ENCODE data around the gene ACOT8.
A peak's percentile ranks its signal among the peaks of the same experiment; 100 is the strongest.
"Not testable (repeated sequence)": the region's sequence is repeated elsewhere in the genome, so short reads cannot be mapped to it uniquely, and the experiment has no call there.

Gene ACOT8

DNA sequence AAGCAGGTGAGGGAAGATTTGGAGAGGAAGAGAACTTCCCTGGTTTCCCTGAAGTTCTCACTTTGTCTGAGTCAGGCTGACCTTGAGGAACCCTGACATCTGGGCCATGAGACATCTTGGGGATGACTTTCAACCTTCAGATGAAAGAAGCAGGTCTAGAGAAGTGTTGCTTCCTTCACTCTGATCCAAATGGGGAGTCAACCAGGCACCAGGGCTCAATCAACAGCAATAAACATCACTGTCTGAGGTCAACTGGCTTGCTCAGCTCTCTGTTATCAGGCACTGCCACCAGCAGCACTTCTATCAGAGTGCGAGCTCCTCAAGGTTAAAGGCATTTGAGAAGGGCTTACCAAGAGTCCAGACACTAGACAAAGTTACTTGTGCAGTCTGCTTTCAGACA lies 6.3 kb downstream of the ACOT8 start:
- DNase-seq: no peak

DNA sequence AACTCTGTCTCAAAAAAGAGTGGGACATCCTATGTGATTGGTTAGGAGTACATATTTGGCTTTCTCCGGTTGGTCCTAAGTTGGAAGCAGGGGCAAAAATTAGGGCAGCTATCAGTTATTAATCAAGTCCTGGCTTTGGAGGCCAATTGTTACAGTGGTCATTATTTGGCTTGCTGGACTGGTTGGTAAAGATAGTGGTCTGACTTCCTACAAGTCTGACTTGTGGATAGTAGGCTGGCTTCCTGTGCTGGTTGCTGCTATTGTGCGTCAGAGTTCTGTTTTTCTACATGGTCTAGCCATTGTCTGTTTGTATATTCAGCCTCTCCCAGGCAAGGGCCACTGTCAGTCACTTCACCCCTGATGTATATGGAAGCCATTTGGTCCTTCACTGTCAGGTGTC lies 7.0 kb downstream of the ACOT8 start:
- DNase-seq: no peak

DNA sequence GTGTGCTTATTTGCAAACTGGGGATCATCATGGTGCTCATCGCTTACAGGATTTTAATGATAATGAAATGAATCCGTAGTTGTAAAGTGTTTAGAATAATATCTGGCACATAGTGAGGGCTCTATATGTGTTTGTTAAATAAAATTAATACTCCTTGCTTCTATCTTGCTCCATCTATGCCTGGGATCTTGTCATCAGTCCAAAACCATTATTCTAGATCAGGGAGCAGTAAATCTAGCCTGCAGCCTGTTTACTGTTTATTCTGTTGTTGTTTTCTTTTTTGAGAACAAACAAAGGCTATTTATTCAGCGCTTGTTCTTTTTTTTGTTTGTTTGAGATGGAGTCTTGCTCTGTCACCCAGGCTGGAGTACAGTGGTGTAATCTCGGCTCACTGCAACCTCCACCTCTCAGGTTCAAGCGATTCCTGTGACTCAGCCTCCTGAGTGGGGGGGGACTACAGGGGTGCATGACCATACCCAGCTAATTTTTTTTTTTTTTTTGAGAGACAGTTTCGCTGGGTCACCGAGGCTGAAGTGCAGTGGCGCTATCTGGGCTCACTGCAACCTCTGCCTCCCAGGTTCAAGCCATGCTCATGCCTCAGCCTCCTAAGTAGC lies 8.1 kb downstream of the ACOT8 start:
- no peak for DNase-seq

DNA sequence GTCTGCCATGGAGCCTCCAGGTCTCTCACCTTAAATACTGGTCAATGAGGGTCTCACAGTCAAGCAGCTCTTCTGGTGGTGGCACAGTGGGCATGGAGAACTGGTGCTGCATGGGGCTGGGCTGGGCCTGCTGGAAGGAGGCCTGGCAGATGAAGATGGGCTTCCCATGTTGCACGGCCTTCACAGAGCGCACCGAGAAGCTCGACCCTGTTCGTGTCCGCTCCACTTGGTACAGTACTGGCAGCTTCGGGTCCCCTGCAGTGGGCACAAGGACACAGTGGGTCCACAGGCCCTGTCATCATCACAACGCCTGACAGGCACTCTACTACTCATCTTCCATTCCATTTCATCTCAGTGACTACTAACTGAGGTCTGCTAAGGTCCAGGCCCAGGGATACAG lies 8.8 kb downstream of the ACOT8 start:
- no peak for DNase-seq

DNA sequence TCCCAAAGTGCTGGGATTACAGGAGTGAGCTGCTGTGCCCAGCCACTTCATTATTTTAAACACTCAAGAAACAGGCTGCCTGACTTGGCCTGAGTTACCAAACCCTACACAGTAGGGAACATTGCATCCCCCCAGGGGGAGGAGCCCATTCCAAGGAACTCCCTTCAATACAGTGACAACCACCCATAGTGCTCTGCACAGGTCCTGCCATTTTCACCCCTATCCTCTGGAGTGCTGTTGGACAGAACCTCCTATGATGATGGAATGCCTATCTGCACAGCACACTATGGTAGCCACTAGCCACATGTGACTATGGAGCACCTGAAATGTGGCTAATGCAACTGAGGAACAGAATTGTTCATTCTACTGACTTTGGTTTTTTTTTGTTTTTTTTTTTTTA lies 11.7 kb downstream of the ACOT8 start:
- no peak for DNase-seq

DNA sequence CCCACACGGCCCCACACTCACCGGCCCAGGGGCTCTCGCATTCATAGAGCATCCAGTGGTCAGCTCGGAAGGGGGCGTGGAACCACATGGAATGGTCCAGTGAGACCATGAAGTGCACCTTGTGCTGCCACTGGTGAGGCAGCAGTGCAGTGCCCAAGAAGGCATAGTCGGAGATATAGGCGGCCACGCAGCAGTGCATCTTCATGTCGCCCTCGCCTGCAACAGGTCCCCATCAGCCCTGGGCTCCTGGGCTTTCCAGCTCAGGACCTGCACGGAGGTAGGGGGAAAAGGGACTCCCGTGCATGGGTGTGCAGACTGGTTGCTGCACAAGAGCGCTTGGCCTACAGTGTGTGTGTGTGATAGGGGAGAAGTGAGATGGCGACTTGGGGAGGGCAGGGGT lies 13.7 kb downstream of the ACOT8 start:
- DNase-seq: no peak

DNA sequence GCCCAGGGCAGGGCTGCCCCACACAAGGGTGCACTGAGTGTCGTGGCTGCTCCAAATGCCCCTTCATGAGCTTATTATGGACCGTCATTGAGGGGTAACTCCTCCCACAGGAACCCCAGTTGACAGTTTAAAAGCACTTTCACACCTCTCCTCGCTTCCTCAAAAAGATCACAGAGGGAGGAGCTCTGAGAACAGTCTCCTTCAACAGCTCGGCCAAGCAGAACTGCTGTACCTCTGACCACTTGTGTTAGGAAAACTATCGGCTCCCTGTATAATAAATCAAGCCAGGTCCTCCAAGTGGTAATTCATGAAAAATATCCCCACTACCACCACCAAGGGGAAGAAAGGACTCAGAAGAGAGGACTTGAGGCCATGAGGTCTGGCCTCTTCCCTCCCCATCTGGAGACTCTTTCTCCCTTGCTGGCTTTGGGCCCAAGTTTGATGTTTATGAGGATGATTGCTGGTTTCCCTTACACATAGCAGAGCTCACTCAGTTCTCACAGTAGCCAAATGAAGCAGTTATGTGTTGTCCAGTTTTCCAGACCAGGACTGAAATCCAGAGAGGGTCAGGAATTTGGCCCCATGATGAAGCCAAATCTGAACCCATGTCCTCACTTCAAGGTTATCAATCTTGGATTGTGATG lies 14.9 kb downstream of the ACOT8 start:
- DNase-seq: no peak

DNA sequence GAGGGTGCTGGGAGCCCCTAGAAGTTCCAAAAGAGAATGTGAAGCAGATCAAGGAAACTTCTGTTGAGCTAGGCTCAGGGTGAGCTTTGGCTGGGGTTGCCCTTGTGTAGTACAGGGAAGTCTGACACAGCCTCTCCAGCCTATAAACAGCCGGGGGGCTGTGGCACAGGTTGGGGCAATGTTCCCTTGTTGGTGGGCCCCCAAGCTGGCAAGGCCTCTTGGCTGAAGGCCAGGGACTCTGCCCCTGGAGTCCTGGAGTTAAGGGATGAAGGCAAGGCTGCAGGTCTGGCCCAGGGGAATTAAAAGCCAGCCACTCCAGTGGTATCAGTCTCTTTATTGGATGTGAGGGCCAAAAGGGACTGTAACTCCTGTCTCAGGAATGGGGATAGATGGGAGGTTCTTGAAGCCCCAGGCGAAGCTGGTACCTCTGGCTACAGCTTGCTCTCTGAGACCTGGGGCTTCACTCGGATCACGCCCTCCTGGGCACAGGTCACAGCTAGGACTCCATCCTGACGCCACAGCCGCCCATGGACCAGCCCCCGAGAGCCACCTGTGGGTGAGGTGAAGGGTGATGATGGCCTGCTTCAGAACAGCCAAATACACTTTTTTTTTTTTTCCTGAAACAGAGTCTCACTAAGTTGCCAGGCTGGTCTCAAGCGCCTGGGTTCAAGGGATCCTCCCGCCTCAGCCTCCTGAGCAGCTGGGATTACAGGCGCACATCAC lies 15.6 kb downstream of the ACOT8 start:
- no peak for DNase-seq

DNA sequence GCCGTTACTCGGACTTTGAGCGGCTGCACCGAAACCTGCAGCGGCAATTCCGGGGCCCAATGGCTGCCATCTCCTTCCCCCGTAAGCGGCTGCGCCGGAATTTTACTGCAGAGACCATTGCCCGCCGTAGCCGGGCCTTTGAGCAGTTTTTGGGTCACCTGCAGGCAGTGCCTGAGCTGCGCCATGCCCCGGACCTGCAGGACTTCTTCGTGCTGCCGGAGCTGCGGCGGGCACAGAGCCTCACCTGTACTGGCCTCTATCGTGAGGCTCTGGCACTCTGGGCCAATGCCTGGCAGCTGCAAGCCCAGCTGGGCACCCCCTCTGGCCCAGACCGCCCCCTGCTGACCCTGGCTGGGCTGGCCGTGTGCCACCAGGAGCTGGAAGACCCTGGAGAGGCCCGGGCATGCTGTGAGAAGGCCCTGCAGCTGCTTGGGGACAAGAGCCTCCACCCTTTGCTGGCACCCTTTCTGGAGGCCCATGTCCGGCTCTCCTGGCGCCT lies 16.4 kb downstream of the ACOT8 start:
- DNase-seq: no peak

DNA sequence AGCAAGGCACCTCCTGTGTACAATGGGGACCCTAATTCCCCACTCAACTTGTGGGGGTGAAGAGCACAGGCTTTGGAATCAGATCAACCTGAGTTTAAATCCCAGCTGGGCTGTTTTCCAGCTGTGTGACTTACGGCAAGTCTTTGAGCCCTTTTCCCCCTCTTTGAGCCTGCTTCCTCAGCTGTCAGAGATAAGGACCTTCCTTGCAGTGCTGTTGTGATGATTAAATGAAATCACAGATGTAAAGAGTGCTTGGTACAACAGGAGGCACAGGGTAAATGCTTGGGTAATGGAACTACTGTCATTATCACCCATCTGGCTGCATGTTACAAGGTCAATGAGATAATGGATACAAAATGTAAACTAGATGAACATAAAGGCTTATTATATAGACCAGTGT lies 20.4 kb downstream of the ACOT8 start:
- DNase-seq: no peak

DNA sequence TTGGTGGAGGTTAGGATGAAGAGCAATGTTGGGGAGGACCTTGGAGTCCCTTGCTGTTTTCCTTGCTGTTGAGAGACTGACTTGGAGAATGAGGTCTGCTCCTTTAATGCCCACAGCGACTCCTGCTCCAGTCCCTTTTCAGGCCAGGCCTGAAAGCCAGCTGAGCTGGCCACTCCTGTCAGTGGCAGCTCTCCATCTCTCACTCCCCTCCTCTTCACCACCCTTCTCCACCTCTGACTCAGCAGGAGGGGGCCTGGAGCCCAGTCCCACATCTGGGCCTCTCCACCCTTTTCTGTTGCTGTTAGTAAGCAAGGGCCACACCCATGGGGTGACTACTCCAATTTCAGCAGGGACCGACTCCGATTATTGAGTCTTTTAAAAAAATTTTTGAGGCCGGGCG lies 21.4 kb downstream of the ACOT8 start:
- no peak for DNase-seq

DNA sequence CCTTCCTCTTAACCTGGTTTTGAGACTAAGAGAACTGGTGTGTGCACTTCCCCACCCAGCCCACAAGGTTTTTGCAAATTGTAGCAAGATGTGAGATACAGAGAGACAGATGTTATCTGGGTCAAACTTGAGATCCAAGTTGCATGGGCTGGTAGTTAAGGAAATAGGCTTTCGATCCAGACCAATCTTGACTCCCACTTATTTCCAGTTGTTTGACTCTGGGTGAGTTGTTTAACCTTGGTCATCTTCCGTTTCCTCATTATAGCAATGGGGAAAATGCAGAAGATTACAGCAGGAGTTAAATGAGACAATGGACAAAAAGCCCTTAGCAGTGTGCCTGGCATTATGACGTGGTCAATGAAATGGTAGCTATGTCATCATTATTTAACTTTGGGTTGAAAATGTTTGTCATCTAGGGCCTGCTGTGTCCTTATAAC lies 21.8 kb downstream of the ACOT8 start:
- DNase-seq: no peak

DNA sequence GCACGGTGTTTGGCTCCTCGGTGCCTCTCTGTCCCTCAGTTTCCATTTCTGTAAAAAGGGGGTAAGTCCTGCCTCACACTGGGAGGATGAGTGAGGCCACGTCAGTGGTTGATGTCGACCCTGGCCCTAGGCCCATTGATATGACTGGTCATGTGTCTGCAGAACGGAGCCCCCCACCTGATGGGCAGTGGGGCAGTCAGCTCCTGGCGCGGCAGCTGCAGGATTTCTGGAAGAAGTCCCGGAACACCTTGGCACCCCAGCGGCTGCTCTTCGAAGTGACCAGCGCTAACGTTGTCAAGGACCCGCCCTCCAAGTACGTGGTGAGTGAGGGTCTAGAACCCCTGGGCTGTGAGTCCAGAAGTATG lies 22.4 kb downstream of the ACOT8 start:
- no peak for DNase-seq

DNA sequence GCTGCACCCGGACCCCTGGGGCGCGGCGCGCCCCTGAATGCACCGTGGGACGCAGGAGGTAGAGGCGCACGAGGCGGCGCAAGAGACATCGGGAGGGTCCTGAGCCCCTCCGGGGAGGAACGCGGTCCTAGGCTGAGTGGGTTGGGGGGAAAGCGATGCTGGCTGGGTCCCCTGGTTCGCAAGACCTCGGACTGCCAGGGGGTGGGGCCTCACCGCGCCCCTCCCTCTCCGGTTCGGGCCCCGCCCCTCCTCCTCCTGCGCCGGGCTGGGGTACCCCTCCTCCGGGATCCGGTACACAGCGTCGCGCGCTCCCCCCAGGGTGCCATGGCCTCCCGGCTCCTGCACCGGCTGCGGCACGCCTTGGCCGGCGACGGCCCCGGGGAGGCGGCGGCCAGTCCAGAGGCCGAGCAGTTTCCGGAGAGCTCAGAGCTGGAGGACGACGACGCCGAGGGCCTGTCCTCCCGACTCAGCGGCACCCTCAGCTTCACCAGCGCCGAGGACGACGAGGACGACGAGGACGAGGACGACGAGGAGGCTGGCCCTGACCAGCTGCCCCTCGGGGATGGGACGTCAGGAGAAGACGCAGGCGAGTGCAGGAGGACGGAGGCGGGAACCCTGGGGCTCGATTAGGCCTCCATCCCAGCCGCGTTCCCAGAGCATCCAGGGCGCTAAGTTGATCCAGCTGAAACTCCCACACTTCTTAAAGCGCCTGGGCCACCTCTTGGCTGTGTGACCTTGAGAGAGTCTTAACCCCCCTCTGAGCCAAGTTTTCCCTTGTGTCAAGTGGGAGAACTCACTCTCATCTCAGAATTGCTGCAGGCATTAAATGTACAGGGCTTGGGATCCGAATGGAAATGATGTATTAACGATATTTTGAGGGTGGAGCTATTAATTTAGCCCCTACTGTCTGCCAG lies 23.1 kb downstream of the ACOT8 start:
- DNase-seq: peak; percentile 49

DNA sequence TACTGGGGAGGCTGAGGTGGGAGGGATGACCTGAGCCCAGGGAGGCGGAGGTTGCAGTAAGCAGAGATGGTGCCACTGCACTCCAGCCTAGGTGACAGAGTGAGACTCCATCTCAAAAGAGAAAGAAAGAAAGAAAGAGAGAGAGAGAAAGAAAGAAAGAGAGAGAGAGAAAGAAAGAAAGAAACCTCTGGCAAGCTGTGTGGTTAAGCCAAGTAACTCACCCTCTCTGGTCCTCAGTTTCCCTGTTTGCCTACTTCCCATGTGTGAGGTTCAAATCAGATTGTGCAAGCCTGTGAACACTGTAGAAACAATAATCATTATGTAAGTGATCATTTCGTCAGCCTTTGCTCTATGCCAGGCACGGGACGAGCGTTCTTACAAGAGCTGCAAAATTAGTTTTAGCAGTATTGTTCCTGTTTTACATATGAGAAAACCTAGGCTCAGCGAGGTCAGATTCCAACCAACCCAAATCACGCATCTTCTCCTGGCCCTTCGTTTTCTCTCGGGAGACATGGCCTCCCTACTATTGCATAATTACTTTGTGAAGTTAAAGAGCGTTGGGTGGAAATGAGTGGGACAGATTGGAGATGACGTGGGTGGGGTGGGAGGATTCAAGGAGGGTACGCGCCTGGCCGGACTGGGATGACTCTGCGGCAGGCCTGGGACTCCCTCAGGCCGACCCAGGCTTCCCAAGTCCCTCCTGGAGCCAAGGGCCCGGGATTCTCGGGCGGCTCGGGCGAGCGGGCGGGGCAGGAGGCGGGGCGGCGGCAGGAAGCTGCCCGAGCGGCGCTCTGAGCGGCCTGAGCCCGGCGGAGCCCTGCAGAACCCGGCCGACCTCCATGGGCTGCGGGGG lies 23.9 kb downstream of the ACOT8 start, which contains the start of gene SNX21:
SNX21 (plus strand) TSS at position 770 of the 853 bp plus-strand sequence. CDS start 121 bp downstream, outside the sequence.
- no peak for DNase-seq

DNA sequence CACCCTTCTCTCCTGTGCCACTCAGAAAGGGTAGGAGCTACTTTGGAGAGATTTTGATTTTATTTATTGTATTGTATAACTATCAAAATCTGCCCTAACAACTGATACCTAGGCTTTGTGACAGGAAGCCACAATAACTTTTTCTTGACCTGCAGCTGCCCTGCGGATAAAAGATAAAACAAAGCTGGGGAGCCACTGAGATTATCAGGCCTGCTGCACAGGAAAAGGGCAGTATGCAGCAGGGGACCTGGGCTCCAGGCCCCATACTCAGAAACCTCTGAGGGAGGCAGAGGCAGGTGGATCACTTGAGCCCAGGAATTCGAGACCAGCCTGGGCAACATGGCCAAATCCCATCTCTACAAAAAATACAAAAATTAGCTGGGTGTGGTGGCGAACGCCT lies 24.6 kb downstream of the ACOT8 start:
- no peak for DNase-seq

DNA sequence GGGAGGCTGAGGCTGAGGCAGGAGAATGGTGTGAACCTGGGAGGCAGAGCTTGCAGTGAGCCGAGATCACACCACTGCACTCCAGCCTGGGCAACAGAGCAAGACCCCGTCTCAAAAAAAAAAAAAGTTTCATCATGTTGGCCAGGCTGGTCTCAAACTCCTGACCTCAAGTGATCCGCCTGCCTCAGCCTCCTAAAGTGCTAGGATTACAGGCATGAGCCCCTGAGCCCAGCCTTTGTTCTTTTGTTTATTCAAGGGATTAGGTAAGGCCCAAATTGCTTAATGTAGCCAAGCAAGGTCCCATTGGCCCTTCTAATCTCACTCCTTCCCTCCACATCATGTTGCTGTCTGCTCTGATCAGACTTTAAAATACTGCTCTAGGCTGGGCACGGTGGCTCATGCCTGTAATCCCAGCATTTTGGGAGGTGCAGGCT lies 27.5 kb downstream of the ACOT8 start:
- DNase-seq: not testable (repeated sequence)

DNA sequence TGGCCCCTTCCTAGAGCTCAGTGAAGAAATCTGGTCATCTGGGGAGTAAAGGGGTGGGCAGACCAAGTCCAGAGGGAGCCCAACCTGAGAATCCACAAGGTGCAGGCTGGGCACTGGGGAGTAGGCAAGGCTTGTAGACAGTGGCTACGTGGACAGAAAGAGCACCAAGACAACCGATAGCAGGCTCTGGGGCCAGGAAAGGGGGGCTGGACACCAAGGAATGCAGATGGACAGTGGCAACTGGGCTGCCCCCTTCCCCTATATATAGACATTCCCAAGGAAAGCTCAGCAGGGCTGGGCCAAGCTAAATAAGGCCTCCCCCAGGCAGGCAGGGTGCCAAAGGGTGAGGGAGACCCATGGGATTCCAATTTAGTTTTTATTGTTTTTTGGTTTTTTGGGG lies 28.6 kb downstream of the ACOT8 start:
- no peak for DNase-seq

DNA sequence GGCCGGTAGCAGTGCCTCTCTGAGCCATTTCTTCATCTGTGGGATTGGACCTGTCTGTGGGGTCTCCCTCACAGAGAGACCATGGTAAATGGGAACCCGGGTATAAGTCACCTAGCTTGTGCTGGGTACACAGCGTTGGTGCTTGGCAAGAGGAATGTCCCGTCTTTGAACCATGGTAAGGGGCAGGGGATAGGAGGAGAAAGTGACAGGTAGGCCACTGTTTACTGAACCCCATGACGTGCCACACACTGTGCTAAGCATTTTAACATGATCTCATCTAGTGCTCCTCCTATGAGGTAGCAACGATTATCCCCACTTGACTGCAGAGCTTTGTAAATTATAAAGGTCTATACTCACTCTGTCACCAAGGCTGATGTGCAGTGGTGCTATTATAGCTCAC lies 29.5 kb downstream of the ACOT8 start:
- no peak for DNase-seq

DNA sequence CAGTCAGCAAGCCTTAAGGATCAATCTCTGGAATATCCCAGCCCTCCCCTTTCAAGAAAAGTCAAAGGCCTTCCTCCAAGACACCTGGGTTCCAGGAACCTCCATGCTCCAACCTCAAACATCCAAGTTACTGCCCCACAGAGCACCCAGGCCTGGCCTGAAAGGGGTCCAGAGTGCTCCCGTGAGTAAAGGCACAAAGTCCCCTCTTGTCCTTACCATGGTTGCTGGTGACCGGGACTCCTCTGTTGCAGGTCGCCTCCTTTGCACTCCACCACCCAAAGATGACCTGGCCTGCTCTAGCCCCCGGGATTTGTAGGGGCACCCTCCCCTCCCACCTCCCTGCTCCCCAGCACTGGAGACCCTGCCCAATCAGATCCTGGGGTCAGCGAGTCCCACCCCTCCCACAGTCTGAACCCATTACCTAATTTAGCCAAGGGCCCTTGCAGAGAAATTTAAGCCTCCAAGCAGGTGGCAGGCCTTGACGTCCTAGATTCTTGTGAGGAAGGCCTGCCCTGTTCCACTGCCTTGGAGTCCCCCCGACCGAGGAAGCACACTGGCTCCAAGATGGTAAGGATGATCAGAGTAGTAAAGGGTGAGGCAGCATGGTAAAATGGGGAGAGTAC lies 30.1 kb downstream of the ACOT8 start, which contains the start of gene TNNC2:
TNNC2 (minus strand) TSS at position 283 of the 623 bp plus-strand sequence; CDS start at position 219, 64 bp downstream.
- DNase-seq: no peak

DNA sequence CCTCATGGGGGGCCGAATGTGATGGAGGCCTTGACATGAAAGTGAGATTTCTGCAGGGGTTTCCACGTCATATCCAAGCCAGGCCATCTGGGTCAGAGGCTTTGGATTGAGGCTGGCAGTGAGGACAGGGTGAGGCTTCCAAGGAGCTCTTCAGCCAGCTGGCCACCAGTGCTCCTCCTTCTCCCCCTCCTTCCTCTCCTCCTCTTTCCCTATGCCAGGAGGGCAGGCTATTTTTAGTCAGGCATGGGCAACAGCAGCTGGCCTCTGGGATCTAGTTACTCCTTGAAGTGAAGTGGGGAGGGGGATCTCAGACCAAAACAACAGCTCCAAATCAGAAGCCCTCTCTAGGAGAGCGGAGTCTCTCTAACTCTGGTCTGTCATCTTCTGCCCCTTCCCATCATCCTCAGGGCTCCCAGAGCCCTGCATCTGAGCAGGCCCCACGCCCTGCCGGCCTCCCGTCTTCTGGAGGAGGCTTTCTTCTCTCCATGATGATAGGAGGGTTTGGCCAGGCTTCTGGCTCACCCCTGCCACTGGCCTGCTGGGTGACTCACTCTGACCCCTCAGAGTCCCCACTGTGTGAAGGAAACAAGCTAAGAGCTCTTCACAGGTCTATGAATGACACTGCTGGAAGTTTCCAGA lies 30.7 kb downstream of the ACOT8 start:
- DNase-seq: no peak
